GM12874 (cell line): Measurements from ENCODE around the gene MECP2.

ENCODE experiments used
- TF ChIP-seq, protein P1 (sequence below): IDR thresholded peaks from 2 replicates; pipeline ENCODE4 v1.5.1; 2011; ENCODE audit warnings: low read depth, mild to moderate bottlenecking, control low read depth, low read length, moderate library complexity; ENCODE audit not compliant: insufficient read depth

The MECP2 gene

DNA sequence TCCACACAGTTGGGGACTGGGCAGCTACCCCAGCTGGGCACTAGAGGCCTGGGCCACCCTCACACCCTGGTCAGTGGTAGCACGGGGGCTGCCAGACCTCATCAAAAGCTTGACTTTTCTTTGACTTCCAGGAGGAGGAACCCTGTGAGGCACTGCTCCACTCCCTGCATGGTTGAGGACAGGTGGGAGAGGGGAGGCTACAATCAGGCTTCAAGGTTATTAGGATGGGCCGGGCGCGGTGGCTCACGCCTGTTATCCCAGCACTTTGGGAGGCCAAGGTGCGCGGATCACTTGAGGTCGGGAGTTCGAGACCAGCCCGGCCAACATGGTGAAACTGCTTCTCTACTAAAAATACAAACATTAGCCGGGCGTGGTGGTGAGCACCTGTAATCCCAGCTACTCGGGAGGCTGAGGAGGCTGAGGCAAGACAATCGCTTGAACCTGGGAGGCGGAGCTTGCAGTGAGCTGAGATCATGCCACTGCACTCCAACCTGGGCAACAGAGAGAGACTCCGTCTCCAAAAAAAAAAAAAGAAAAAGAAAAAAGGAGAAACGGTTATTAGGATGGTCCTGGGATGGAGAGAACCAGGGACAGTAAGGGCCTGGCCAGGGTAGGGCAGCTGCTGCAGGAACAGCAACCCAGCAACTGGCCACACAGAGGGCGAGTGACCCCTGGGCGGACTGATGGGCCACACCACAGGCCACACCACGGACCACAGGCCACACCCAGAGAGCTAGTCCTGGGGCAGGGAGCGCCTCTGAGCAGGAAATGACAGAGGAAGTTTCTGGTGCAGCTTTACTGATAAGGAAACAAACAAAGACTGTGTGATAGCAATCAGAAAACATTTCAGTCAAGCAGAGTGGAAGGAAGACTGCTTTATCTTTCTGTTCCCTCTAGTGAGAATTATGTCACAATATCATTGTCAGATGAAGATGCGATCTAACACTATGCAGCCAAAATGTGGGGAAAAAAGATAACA is 26.0 kb upstream of the MECP2 start:
- TF ChIP-seq, protein P1, sequence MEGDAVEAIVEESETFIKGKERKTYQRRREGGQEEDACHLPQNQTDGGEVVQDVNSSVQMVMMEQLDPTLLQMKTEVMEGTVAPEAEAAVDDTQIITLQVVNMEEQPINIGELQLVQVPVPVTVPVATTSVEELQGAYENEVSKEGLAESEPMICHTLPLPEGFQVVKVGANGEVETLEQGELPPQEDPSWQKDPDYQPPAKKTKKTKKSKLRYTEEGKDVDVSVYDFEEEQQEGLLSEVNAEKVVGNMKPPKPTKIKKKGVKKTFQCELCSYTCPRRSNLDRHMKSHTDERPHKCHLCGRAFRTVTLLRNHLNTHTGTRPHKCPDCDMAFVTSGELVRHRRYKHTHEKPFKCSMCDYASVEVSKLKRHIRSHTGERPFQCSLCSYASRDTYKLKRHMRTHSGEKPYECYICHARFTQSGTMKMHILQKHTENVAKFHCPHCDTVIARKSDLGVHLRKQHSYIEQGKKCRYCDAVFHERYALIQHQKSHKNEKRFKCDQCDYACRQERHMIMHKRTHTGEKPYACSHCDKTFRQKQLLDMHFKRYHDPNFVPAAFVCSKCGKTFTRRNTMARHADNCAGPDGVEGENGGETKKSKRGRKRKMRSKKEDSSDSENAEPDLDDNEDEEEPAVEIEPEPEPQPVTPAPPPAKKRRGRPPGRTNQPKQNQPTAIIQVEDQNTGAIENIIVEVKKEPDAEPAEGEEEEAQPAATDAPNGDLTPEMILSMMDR = no peak

DNA sequence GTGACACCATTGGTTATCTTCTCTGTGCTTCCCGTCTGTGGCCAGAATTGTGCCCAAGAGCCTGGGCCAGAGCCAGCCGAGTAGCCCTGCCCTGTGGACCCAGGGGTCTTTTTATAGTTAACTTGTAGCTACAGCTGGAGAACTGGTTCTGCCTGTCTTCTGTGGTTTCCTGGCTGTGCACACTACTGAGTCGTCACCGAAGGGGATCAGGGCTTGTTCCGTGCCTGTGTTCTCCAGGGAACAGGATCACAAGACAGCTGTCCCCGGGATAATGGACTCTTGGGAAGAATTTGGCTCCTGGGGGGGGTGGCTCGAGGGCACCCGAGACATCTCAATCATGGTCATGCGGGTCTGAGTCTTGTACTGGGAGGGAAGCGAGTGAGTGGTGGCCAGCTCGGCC is 24.4 kb upstream of the MECP2 start:
- TF ChIP-seq, protein P1 = no peak

DNA sequence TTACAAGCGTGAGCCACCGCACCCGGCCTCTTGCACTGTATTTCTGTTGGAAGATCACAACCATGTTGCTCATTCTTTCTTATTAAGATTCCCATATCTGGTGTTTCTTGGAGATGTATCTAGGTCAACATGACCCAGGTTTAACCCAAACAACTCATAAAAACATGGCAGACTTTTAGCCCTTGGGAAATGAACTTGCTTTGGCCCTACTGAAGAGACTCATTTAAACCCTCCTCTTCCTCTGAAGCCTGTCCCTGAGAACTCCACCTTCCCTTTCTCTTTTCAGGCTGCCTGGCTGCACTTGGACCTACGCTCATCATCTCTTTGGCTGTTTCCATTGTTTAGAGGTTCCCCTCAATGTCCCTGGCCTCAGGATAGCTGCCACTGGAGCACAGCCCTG is 23.7 kb upstream of the MECP2 start:
- TF ChIP-seq, protein P1 = no peak

- TF ChIP-seq, protein P1 = no peak
Observed at GRCh38 chrX:154120567-154120966, 23.1 kb upstream of the MECP2 start.

DNA sequence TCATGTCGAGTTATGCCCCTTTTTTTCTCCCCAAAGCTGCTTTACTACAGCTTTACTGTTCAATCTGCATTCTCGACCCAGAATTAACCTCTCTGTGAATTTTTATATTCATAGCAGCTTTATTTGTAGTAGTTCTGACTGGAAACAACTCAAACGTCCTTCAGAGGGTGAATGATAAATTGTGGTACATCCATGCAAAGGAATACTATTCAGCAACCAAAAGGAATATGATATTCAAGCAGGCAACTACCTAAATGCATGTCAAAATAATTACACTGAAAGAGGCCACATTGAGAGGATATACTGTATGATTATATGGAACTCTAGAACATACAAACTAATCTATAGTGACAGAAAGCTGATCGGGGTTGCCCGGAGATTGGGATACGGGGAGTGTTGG is 20.0 kb upstream of the MECP2 start:
- TF ChIP-seq, protein P1 = no peak

DNA sequence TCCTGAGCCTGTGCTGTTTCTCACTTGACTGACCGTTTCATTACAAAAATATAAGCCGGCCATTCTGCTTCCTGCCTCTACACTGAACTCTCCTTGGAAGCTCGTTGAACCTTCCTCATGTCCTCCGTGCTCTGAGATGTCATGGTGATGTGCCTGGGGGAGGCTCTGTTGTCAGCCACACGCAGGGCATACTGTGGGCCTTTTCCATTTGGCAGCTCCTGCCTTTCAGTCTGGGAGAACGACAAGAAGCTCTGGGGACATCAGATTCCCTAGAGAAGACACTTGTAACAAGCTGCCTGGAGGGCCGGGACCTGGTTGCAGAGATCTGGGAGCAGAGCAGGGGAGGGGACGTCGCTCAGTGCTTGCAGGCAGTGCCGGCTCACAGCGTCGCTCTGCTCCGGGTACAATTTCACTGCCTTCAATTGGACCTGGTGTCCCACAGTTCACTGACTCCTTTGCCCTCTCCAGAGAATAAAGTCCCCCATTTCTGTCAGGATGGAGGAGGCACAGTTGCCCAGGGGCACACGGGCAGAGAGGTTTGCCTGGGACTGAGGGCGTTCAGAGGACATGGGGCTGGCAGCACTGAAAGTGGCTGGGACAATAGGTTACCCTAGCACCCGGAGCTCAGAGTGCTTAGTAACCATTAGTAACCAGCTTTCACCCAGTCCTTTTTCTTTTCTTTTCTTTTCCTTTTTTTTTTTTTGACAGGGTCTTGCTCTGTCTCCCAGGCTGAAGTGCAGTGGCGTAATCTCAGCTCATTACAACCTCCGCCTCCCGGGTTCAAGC is 19.1 kb upstream of the MECP2 start:
- TF ChIP-seq, protein P1 = no peak

DNA sequence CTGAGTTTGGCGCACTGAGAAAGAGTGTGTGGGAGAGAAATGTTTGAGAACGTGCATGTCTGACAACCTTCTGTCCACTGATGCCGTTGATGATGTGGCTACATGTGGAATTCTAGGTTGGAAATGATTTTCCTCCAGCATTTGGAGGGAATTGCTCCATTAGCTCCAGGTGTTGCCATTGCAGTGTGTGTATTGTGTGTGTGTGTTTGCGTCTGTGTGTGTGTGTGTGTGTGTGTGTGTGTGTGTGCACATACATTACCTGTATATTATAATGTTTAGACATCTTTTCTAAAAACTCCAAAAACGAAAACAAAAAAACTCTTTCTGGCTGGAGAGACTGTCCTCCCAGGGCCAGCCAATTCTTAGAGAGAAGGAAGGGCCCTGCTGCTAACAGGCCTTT is 18.2 kb upstream of the MECP2 start:
- TF ChIP-seq, protein P1 = no peak
